ENCODE data around the gene PF4V1. TPM values are rescaled to one million over a fixed set of nuclear protein-coding genes. Genes with fewer than 3 reads are reported as not detected.

PF4V1 gene
- total RNA-seq, 1 experiment from 2014 or later: not detected

GRCh38 chr4:73839715-73840114 lies 13.4 kb upstream of the PF4V1 start:
- H3K36me3 Mint-ChIP-seq (ENCODE audit: insufficient read depth, unreplicated experiment): peaks cover 28% of the 10 kb centered on the region
- H3K27me3 Mint-ChIP-seq (ENCODE audit: unreplicated experiment): no peaks in the 10 kb centered on the region
- peaks cover 30% of the 10 kb centered on the region for H3K4me1 Mint-ChIP-seq (ENCODE audit: low read depth, unreplicated experiment)
- peak overlapping the region; percentile 64 for H3K4me3 Mint-ChIP-seq (ENCODE audit: low read depth, unreplicated experiment)
- no peak for DNase-seq
- intact Hi-C loops (cut with micrococcal nuclease; ENCODE audit: unreplicated experiment): loop anchor here (2.0 kb wide), 1 partner anchor 25 kb away; no protein-coding TSS in a partner anchor
- no TSS peak for BruUV-seq (replicated peaks)
- TF ChIP-seq, protein P1, sequence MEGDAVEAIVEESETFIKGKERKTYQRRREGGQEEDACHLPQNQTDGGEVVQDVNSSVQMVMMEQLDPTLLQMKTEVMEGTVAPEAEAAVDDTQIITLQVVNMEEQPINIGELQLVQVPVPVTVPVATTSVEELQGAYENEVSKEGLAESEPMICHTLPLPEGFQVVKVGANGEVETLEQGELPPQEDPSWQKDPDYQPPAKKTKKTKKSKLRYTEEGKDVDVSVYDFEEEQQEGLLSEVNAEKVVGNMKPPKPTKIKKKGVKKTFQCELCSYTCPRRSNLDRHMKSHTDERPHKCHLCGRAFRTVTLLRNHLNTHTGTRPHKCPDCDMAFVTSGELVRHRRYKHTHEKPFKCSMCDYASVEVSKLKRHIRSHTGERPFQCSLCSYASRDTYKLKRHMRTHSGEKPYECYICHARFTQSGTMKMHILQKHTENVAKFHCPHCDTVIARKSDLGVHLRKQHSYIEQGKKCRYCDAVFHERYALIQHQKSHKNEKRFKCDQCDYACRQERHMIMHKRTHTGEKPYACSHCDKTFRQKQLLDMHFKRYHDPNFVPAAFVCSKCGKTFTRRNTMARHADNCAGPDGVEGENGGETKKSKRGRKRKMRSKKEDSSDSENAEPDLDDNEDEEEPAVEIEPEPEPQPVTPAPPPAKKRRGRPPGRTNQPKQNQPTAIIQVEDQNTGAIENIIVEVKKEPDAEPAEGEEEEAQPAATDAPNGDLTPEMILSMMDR (IDR thresholded peaks at IDR 0.05; ENCODE audit: unreplicated experiment): no peak
- peaks cover 2% of the 10 kb centered on the region for H3K9me3 Mint-ChIP-seq (ENCODE audit: low read depth, unreplicated experiment)
- H3K27ac Mint-ChIP-seq (ENCODE audit: unreplicated experiment): peak overlapping the region; percentile 68
- CTCF ChIA-PET: no interaction called here

DNA sequence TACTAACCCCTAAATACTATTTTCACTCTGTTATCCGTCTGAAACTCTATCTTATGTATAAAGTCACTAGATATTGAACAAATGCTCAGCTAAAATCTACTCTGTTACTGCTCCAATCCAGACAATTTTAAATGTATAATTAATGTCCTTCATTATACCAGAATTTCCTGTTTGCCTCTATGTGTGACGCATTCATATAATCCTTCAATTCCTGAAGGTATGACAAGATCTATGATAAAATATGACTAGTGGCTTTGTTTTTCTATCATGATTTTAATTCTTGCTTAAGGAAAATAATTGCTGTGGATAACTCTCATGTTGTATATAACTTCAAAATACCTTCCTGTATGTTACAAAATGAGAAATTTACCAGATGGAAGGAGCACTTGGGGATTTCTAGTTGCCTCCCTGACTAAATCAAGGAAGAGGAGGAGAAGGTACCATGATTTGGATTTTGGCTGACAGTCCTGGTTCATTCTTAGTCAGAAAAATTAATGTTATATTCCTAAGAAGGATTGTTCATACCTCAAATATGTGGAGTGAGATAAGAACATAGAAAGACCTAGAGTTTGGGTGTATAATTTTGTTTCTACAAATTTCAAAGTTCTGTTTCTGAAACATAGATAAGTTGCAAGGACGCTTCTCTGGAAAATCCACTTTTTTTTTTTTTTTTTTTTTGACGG lies 11.7 kb upstream of the PF4V1 start:
- intact Hi-C loops (cut with micrococcal nuclease; ENCODE audit: unreplicated experiment): no loop called here
- no peak for DNase-seq
- H3K27ac Mint-ChIP-seq (ENCODE audit: unreplicated experiment): peak overlapping the region; percentile 56
- peaks cover 34% of the 10 kb centered on the region for H3K4me1 Mint-ChIP-seq (ENCODE audit: low read depth, unreplicated experiment)
- H3K9me3 Mint-ChIP-seq (ENCODE audit: low read depth, unreplicated experiment): peaks cover 2% of the 10 kb centered on the region
- H3K4me3 Mint-ChIP-seq (ENCODE audit: low read depth, unreplicated experiment): no peak overlapping the region
- no TSS peak for BruUV-seq (replicated peaks)
- H3K27me3 Mint-ChIP-seq (ENCODE audit: unreplicated experiment): no peaks in the 10 kb centered on the region
- CTCF ChIA-PET: interaction anchor here (0.7 kb wide), 2 partner anchors 10 to 57 kb away, joined by 4 to 6 read pairs; no protein-coding TSS in a partner anchor
- H3K36me3 Mint-ChIP-seq (ENCODE audit: insufficient read depth, unreplicated experiment): peaks cover 27% of the 10 kb centered on the region
- TF ChIP-seq, protein P1 (IDR thresholded peaks at IDR 0.05; ENCODE audit: unreplicated experiment): no peak

DNA sequence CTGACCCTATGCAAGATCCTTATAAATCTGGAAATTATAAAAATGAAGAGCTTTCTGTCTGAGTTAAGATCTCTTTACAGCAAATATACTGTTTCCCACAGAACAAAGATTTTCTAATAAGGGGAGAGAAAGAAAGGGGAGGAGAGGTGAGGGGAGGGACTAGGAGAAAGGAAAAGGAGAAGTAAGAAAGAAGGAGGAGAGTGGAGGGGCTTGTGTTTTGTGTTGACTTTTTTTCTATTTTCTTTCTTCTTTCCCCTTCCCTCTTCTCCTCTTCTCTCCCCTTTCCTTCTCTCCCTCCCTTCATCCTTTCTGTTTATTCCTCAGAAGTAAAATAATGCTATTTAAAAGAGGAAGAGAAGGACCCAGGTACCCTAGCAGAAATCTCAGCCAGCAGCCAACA lies 10.4 kb upstream of the PF4V1 start:
- intact Hi-C loops (cut with micrococcal nuclease; ENCODE audit: unreplicated experiment): no loop called here
- Mint-ChIP-seq H3K4me1 (ENCODE audit: low read depth, unreplicated experiment) (peaks cover 34% of the 10 kb centered on the region), H3K4me3 (ENCODE audit: low read depth, unreplicated experiment) (no peak overlapping the region), H3K27me3 (ENCODE audit: unreplicated experiment) (no peaks in the 10 kb centered on the region), H3K27ac (ENCODE audit: unreplicated experiment) (peak overlapping the region; percentile 60), H3K9me3 (ENCODE audit: low read depth, unreplicated experiment) (peaks cover 2% of the 10 kb centered on the region), H3K36me3 (ENCODE audit: insufficient read depth, unreplicated experiment) (peaks cover 18% of the 10 kb centered on the region)
- DNase-seq: no peak
- CTCF ChIA-PET: interaction anchor here (0.6 to 1.1 kb wide), 2 partner anchors 25 to 32 kb away, joined by 3 to 7 read pairs; no protein-coding TSS in a partner anchor
- TF ChIP-seq, protein P1 (IDR thresholded peaks at IDR 0.05; ENCODE audit: unreplicated experiment): no peak
- BruUV-seq (replicated peaks): no TSS peak

DNA sequence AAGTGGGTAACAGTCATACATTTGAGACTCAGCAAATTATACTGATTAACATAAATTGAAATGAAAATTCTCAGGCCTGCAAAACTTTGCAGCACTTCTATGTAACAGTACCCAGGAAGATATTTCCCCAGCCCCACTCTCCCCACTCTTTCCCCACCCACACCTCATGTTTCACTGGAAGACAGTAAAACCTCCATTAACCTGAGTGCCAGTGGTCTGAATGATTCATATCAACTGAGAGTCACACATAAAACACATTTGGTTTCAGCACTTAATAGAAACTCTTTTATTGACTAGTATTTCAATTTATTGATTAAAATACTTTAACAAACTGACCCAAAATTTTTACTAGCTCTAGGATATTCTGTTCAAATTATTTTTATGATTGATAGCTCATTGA lies 9.7 kb upstream of the PF4V1 start:
- CTCF ChIA-PET: interaction anchor here (0.6 to 1.1 kb wide), 2 partner anchors 12 to 26 kb away, joined by 3 read pairs; no protein-coding TSS in a partner anchor
- peaks cover 2% of the 10 kb centered on the region for H3K9me3 Mint-ChIP-seq (ENCODE audit: low read depth, unreplicated experiment)
- TF ChIP-seq, protein P1 (IDR thresholded peaks at IDR 0.05; ENCODE audit: unreplicated experiment): no peak
- no peak for DNase-seq
- H3K4me3 Mint-ChIP-seq (ENCODE audit: low read depth, unreplicated experiment): no peak overlapping the region
- H3K27ac Mint-ChIP-seq (ENCODE audit: unreplicated experiment): no peak overlapping the region
- H3K4me1 Mint-ChIP-seq (ENCODE audit: low read depth, unreplicated experiment): peaks cover 34% of the 10 kb centered on the region
- H3K27me3 Mint-ChIP-seq (ENCODE audit: unreplicated experiment): no peaks in the 10 kb centered on the region
- BruUV-seq (replicated peaks): no TSS peak
- H3K36me3 Mint-ChIP-seq (ENCODE audit: insufficient read depth, unreplicated experiment): peaks cover 18% of the 10 kb centered on the region
- intact Hi-C loops (cut with micrococcal nuclease; ENCODE audit: unreplicated experiment): no loop called here
